NCI-H2029 treated with DMSO at 0.1 percent for 48 hours (cell line): ENCODE data around the gene DDIAS.
"Not testable (repeated sequence)": the region's sequence is repeated elsewhere in the genome, so short reads cannot be mapped to it uniquely, and the experiment has no call there.

Experiments used
- DNase-seq: peaks from one replicate; lab custom pipeline; 2025; lab: John Stamatoyannopoulos, UW

Gene DDIAS

GRCh38 chr11:82969811-82970210 is 68.3 kb downstream of the DDIAS start:
- no peak for DNase-seq

DNA sequence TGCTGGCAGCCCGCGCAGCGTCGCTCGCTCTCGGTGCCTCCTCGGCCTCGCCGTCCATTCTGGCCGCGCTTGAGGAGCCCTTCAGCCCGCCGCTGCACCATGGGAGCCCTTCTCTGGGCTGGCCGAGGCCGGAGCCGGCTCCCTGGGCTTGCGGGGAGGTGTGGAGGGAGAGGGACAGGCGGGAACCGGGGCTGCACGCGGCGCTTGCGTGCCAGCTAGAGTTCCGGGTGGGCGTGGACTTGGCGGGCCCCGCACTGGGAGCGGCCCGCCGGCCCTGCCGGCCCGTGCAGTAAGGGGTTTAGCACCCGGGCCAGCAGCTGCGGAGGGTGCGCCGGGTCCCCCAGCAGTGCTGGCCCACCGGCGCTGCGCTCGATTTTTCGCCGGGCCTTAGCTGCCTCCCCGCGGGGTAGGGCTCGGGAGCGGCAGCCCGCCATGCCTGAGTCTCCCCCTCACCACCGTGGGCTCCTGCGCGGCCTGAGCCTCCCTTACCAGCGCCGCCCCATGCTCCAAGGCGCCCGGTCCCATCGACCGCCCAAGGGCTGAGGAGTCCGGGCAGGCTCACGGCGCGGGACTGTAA is 69.1 kb downstream of the DDIAS start:
- DNase-seq = not testable (repeated sequence)

GRCh38 chr11:82971519-82971946 is 70.0 kb downstream of the DDIAS start:
- not testable (repeated sequence) for DNase-seq

GRCh38 chr11:82972103-82972502 is 70.6 kb downstream of the DDIAS start:
- no peak for DNase-seq

GRCh38 chr11:82974135-82974534 is 72.6 kb downstream of the DDIAS start:
- no peak for DNase-seq

DNA sequence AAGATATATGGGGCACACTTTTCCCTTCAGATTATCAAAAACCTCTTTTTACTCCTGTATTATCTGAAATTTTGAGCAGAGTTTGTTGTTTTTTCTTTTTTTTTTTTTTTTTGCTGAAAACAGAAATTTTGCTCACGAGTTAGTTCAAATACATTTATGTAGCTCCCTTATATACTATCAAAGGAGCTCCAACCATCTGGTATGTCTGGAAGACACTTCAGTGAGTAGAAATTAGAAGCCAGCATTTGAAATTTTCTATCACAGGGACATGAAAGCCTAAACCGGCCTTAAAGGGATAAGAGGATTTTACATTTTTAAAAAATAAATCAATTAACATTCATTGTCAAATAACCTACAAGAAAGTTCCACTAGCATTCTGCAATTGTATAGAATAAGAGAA is 73.3 kb downstream of the DDIAS start:
- no peak for DNase-seq

- no peak for DNase-seq
Observed at GRCh38 chr11:82975882-82976281, 74.3 kb downstream of the DDIAS start.

GRCh38 chr11:82976786-82977185 is 75.2 kb downstream of the DDIAS start:
- no peak for DNase-seq

DNA sequence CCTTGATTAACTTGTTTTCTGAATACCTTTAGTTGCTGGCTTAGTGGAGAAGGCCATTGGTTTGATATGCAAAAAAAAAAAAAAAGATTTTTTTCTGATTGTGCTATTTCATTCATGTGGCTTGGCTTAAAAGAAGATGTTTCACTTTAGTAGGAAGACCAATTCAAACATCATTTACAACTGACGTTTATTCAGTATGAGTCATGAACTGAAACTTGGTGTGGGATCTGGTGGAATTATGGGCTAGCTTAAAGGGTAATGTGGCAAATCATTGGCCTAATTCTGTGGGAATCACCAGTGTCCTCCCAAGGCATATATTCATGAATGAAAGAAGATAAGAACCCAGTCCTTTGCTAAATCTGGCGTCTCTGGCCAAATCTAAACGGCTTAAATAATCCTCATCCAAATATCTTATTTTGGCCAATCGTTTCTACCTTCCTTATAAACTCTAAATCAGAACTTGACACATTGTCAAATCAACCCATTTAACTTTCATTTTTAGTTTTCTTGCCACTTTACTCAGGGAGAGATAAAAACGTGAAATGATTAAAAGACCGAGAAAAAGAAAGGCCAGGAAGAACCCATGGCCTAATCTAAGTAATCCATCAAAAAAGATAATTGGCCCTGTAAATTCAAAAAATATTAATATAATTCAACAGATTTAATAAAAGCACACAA is 77.0 kb downstream of the DDIAS start:
- DNase-seq = no peak

DNA sequence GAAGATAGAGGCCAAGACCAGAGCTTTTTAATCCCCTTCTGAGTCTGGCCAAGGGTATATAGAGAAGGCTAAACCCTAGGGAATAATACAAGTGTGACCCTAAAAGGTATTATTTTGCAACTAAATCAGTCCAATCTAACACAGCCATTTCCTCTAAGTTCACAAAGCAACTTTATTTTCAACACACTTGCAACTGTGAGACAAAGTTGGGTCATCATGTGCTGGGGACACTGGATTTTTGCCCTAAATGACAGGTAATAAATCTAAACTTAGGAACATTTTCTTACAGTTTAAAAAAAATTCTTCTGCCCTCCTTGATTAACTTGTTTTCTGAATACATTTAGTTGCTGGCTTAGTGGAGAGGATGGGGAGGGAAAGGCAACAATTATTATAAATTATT is 78.3 kb downstream of the DDIAS start:
- no peak for DNase-seq

DNA sequence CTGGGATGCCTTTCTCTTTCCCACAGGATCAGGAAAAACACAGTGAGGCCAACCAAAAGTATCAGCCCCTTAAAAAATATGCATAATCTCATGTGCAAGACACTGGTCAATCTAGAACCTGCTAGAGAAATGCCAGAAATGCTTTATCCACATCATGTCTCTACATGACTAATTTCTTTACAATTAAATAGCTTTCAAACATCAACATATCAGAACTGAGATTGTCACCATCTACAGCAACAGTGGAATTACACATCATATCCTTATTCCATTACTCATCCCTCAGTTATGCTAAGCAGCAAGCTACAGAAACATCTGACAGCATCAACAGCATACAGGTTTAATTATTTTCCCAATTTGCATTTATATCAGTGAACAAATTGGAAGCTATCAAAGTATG is 78.8 kb downstream of the DDIAS start:
- no peak for DNase-seq

- DNase-seq = no peak
Observed at GRCh38 chr11:82980947-82981346, 79.4 kb downstream of the DDIAS start.

DNA sequence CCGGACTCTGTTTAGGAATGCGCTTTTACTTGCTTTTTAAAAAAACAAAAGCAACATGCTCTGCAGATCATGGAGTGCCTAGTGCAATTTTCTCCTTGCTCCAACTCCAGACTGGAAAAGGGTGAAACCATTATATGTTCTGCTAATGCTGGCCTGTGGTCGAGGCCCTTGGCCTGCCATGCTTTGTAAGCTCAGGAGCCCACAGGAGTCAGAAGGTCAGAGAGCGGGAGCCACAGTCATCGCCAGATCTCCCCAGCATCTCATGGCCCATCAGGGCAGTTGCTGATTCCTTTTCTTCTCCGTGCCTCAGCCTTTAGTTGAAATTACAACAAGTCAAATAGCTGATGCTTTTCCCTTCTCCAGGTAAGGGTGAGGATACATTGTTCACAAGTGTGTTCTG is 80.3 kb downstream of the DDIAS start:
- no peak for DNase-seq
